MM.1S (cell line): ENCODE results near the gene ASIC1.

Experiments used
- CTCF ChIP-seq: fragments of 300-600 bp; sonication (generic); IDR thresholded peaks from 2 replicates; pipeline ENCODE4 v1.5.1; 2016; ENCODE audit warnings: antibody characterized with exemption, low read length, mixed read lengths
- EZH2 ChIP-seq: fragments of 300-600 bp; sonication (generic); optimal IDR thresholded peaks from 2 replicates; pipeline ENCODE3; 2017; ENCODE audit warnings: low read depth, mild to moderate bottlenecking, antibody characterized with exemption, low read length, mixed read lengths
- EZH2phosphoT487 ChIP-seq: fragments of 300-600 bp; sonication (generic); IDR thresholded peaks from 2 replicates; pipeline ENCODE4 v1.6.1; 2018; ENCODE audit warnings: antibody characterized with exemption, low read length

GRCh38 chr12:50032515-50032853 lies 24.9 kb upstream of the ASIC1 start:
- no peak for TF ChIP-seq CTCF
- no peak for TF ChIP-seq EZH2
- TF ChIP-seq EZH2phosphoT487, result no peak
